WTC11 (cell line): ENCODE results near the gene CARD19. TPM values are rescaled to one million over a fixed set of nuclear protein-coding genes. Genes with fewer than 3 reads are reported as not detected.

Source experiments
- ATAC-seq: fragments of 200-7000 bp; cut with Tn5 transposase; 2 replicates; pipeline ENCODE4 v1.10.0; 2021; ENCODE audit warnings: mild to moderate bottlenecking, moderate library complexity
- CTCF ChIA-PET: fragments of 300-600 bp; sonication (Branson Sonifier 250); formaldehyde crosslinking; loops from one replicate; lab custom pipeline; 2021; ENCODE audit warnings: antibody characterized with exemption; lab: Charles Lee
- POLR2A ChIA-PET: fragments of 350-600 bp; sonication (Branson Sonifier 250); formaldehyde crosslinking; loops from one replicate; lab custom pipeline; 2021; ENCODE audit warnings: antibody characterized with exemption; lab: Charles Lee
- DNase-seq: peaks from one replicate; pipeline ENCODE4 v3.0.0; 2021; ENCODE audit warnings: low spot score
- H3K27ac Mint-ChIP-seq: 2 replicates; pipeline ENCODE4 v1.8.0; 2021; ENCODE audit warnings: mixed read lengths
- H3K27me3 Mint-ChIP-seq: 2 replicates; pipeline ENCODE4 v1.8.0; 2021; ENCODE audit warnings: low read depth, mild to moderate bottlenecking, moderate library complexity, mixed read lengths
- H3K36me3 Mint-ChIP-seq: 2 replicates; pipeline ENCODE4 v1.8.0; 2021; ENCODE audit warnings: mixed read lengths
- H3K4me1 Mint-ChIP-seq: 2 replicates; pipeline ENCODE4 v1.8.0; 2022; ENCODE audit warnings: mixed read lengths
- H3K4me3 Mint-ChIP-seq: 2 replicates; pipeline ENCODE4 v1.8.0; 2021; ENCODE audit warnings: mild to moderate bottlenecking, moderate library complexity, mixed read lengths
- H3K9me3 Mint-ChIP-seq: 2 replicates; pipeline ENCODE4 v1.8.0; 2021; ENCODE audit warnings: mixed read lengths
- ARID4B ChIP-seq: sonication (generic); formaldehyde crosslinking; IDR thresholded peaks from 2 replicates; pipeline ENCODE4 v1.8.0; 2023; ENCODE audit warnings: missing genetic modification reagents, mild to moderate bottlenecking, borderline replicate concordance
- ATF2 ChIP-seq: sonication (generic); formaldehyde crosslinking; IDR thresholded peaks from 2 replicates; pipeline ENCODE4 v1.8.1; 2022; ENCODE audit warnings: low read depth, missing genetic modification reagents, borderline replicate concordance
- ATF6 ChIP-seq: sonication (generic); formaldehyde crosslinking; IDR thresholded peaks from 2 replicates; pipeline ENCODE4 v1.8.1; 2023; ENCODE audit warnings: mild to moderate bottlenecking, missing genetic modification reagents
- CBFB ChIP-seq: sonication (generic); formaldehyde crosslinking; IDR thresholded peaks from 2 replicates; pipeline ENCODE4 v1.8.1; 2022; ENCODE audit warnings: mild to moderate bottlenecking, low read depth, missing genetic modification reagents
- CTCF ChIP-seq: fragments of 200-600 bp; IDR thresholded peaks from 2 replicates; pipeline ENCODE4 v1.8.0; 2022; ENCODE audit warnings: antibody characterized with exemption
- E2F5 ChIP-seq: sonication (generic); formaldehyde crosslinking; IDR thresholded peaks from 2 replicates; pipeline ENCODE4 v1.8.1; 2022; ENCODE audit warnings: mild to moderate bottlenecking, moderate library complexity, missing genetic modification reagents
- ETV6 ChIP-seq: sonication (generic); formaldehyde crosslinking; IDR thresholded peaks from 2 replicates; pipeline ENCODE4 v1.8.1; 2022; ENCODE audit warnings: mild to moderate bottlenecking, missing genetic modification reagents
- GABPB1 ChIP-seq: sonication (generic); formaldehyde crosslinking; IDR thresholded peaks from 2 replicates; pipeline ENCODE4 v1.8.1; 2023; ENCODE audit warnings: mild to moderate bottlenecking, missing genetic modification reagents
- HMGA2 ChIP-seq: fragments of 250-450 bp; sonication (Bioruptor Pico); IDR thresholded peaks from 2 replicates; pipeline ENCODE4 v1.4.0; 2021; ENCODE audit warnings: mild to moderate bottlenecking, moderate library complexity
- IRF1 ChIP-seq: sonication (generic); formaldehyde crosslinking; IDR thresholded peaks from 2 replicates; pipeline ENCODE4 v1.8.0; 2023; ENCODE audit warnings: missing genetic modification reagents
- JAZF1 ChIP-seq: fragments of 250-450 bp; sonication (Bioruptor Pico); IDR thresholded peaks from 2 replicates; pipeline ENCODE4 v1.9.0; 2021; ENCODE audit warnings: moderate library complexity, mild to moderate bottlenecking, inconsistent platforms
- JUN ChIP-seq: sonication (generic); formaldehyde crosslinking; IDR thresholded peaks from 2 replicates; pipeline ENCODE4 v1.8.0; 2023; ENCODE audit warnings: mild to moderate bottlenecking, missing genetic modification reagents
- MYBL2 ChIP-seq: sonication (generic); formaldehyde crosslinking; IDR thresholded peaks from 2 replicates; pipeline ENCODE4 v1.8.1; 2023; ENCODE audit warnings: mild to moderate bottlenecking, moderate library complexity, missing genetic modification reagents
- PREB ChIP-seq: sonication (generic); formaldehyde crosslinking; IDR thresholded peaks from 2 replicates; pipeline ENCODE4 v1.8.1; 2022; ENCODE audit warnings: mild to moderate bottlenecking, missing genetic modification reagents, moderate library complexity, borderline replicate concordance
- RELA ChIP-seq: sonication (generic); formaldehyde crosslinking; IDR thresholded peaks from 2 replicates; pipeline ENCODE4 v1.8.1; 2022; ENCODE audit warnings: missing genetic modification reagents, mild to moderate bottlenecking, borderline replicate concordance
- RORB ChIP-seq: fragments of 250-450 bp; sonication (Bioruptor Pico); IDR thresholded peaks from 2 replicates; pipeline ENCODE4 v1.9.0; 2021; ENCODE audit warnings: mild to moderate bottlenecking
- TCF7 ChIP-seq: sonication (generic); formaldehyde crosslinking; IDR thresholded peaks from 2 replicates; pipeline ENCODE4 v1.8.0; 2022; ENCODE audit warnings: mild to moderate bottlenecking, low read depth, missing genetic modification reagents, moderate library complexity
- TEAD1 ChIP-seq: sonication (generic); formaldehyde crosslinking; IDR thresholded peaks from 2 replicates; pipeline ENCODE4 v1.8.0; 2022; ENCODE audit warnings: mild to moderate bottlenecking, missing genetic modification reagents
- ZBTB43 ChIP-seq: sonication (generic); formaldehyde crosslinking; IDR thresholded peaks from 2 replicates; pipeline ENCODE4 v1.8.1; 2023; ENCODE audit warnings: mild to moderate bottlenecking, missing genetic modification reagents
- ZNF121 ChIP-seq: sonication (generic); formaldehyde crosslinking; IDR thresholded peaks from 2 replicates; pipeline ENCODE4 v1.8.0; 2023; ENCODE audit warnings: missing genetic modification reagents
- total RNA-seq: library from RNA; stranded (reverse); gene quantifications from 3 replicates; pipeline ENCODE4 v1.2.3, GENCODE V29; 2021

The CARD19 gene
- total RNA-seq, 1 experiment from 2014 or later = 34.5 TPM

- H3K36me3 Mint-ChIP-seq = no peaks in the 10 kb centered on the region
- ChIA-PET POLR2A (no interaction called here), CTCF (interaction anchor here (0.8 to 2.4 kb wide), 5 partner anchors 18 to 103 kb away, joined by 3 to 7 read pairs (median 3); no protein-coding TSS in a partner anchor)
- H3K27me3 Mint-ChIP-seq = peaks cover 11% of the 10 kb centered on the region
- H3K27ac Mint-ChIP-seq = no peak overlapping the region
- H3K4me1 Mint-ChIP-seq = peaks cover 17% of the 10 kb centered on the region
- no peak overlapping the region for H3K4me3 Mint-ChIP-seq
- no peaks in the 10 kb centered on the region for H3K9me3 Mint-ChIP-seq
- DNase-seq = no peak
- no peak for ATAC-seq
- no peak for TF ChIP-seq RELA (CRISPR knock-in tag)
- TF ChIP-seq TEAD1 (CRISPR knock-in tag) = no peak
- no peak for TF ChIP-seq CBFB (CRISPR knock-in tag)
- TF ChIP-seq ETV6 (CRISPR knock-in tag) = no peak
- no peak for TF ChIP-seq ZBTB43 (CRISPR knock-in tag)
- no peak for TF ChIP-seq TCF7
- TF ChIP-seq JUN (CRISPR knock-in tag) = no peak
- no peak for TF ChIP-seq JAZF1 (CRISPR knock-in tag)
- no peak for TF ChIP-seq ZNF121 (CRISPR knock-in tag)
- no peak for TF ChIP-seq HMGA2 (CRISPR knock-in tag)
- no peak for TF ChIP-seq RORB (CRISPR knock-in tag)
- TF ChIP-seq PREB (CRISPR knock-in tag) = no peak
- TF ChIP-seq IRF1 (CRISPR knock-in tag) = no peak
- TF ChIP-seq ATF6 (CRISPR knock-in tag) = no peak
- TF ChIP-seq GABPB1 (CRISPR knock-in tag) = no peak
- no peak for TF ChIP-seq ATF2 (CRISPR knock-in tag)
Observed at GRCh38 chr9:93051680-93052089, 44.3 kb upstream of the CARD19 start.

GRCh38 chr9:93052791-93053540, 43.1 kb upstream of the CARD19 start:
- Mint-ChIP-seq H3K27me3 (peaks cover 14% of the 10 kb centered on the region), H3K27ac (no peak overlapping the region), H3K9me3 (no peaks in the 10 kb centered on the region), H3K4me3 (no peak overlapping the region), H3K36me3 (no peaks in the 10 kb centered on the region), H3K4me1 (peaks cover 27% of the 10 kb centered on the region)
- ATAC-seq (peak; percentile 53), DNase-seq (peak; percentile 36)
- POLR2A ChIA-PET = interaction anchor here (0.6 kb wide), 1 partner anchor 224 kb away, joined by 3 read pairs; no protein-coding TSS in a partner anchor
- CTCF ChIA-PET = interaction anchor here (0.7 to 2.4 kb wide), 7 partner anchors 12 to 101 kb away, joined by 3 to 7 read pairs (median 3); no protein-coding TSS in a partner anchor
- 0 out of 2 replicates have a peak, but pooled peaks have one; percentile 14 for TF ChIP-seq E2F5 (CRISPR knock-in tag)
- 0 out of 2 replicates have a peak, but pooled peaks have one; percentile 23 for TF ChIP-seq ARID4B (CRISPR knock-in tag)
- no peak for TF ChIP-seq MYBL2
- TF ChIP-seq CTCF = no peak
- no peak for TF ChIP-seq ZNF121 (CRISPR knock-in tag)
